MM.1S (cell line): ENCODE measurements around the gene ESPN.

Source experiments
- EZH2 ChIP-seq: fragments of 300-600 bp; sonication (generic); optimal IDR thresholded peaks from 2 replicates; pipeline ENCODE3; 2017; ENCODE audit warnings: low read depth, mild to moderate bottlenecking, antibody characterized with exemption, low read length, mixed read lengths
- EZH2phosphoT487 ChIP-seq: fragments of 300-600 bp; sonication (generic); IDR thresholded peaks from 2 replicates; pipeline ENCODE4 v1.6.1; 2018; ENCODE audit warnings: antibody characterized with exemption, low read length
- TF ChIP-seq, protein P1 (sequence below): fragments of 300-600 bp; sonication (generic); IDR thresholded peaks from 2 replicates; pipeline ENCODE4 v1.5.1; 2016; ENCODE audit warnings: antibody characterized with exemption, low read length, mixed read lengths

DNA sequence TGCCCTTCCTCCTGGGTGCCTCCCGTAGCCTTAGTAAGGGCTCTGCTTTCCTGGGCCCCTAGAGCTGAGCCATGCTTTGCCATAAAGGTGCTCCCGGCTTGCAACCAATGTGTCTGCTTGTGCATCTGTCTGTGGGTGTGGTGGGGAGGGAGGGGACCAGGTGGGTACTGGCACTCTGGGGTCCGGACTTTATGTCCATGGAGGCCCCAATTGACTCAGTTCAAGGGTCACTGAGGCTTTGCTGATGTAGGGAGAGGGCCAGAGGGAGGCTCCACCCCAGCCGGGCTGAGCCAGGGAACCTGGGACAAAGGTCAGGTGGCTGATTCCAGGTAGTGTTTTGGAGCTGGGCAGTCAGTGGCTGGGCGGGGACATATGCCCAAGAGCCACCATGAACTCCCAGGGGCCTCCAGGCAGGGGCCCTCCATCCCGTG, 26.4 kb downstream of the ESPN start:
- TF ChIP-seq, protein P1, sequence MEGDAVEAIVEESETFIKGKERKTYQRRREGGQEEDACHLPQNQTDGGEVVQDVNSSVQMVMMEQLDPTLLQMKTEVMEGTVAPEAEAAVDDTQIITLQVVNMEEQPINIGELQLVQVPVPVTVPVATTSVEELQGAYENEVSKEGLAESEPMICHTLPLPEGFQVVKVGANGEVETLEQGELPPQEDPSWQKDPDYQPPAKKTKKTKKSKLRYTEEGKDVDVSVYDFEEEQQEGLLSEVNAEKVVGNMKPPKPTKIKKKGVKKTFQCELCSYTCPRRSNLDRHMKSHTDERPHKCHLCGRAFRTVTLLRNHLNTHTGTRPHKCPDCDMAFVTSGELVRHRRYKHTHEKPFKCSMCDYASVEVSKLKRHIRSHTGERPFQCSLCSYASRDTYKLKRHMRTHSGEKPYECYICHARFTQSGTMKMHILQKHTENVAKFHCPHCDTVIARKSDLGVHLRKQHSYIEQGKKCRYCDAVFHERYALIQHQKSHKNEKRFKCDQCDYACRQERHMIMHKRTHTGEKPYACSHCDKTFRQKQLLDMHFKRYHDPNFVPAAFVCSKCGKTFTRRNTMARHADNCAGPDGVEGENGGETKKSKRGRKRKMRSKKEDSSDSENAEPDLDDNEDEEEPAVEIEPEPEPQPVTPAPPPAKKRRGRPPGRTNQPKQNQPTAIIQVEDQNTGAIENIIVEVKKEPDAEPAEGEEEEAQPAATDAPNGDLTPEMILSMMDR = no peak
- no peak for TF ChIP-seq EZH2
- TF ChIP-seq EZH2phosphoT487 = no peak
